Adrenal gland (tissue), 5 donors: ENCODE measurements around the gene AQP12B.

ENCODE experiments used
- CTCF ChIP-seq, 6 experiments: fragments of 450-650 bp in 4 of 6; fragments of 200-600 bp in 2 of 6; sonication (generic) in 1 of 6; IDR thresholded peaks; 1 replicate in 5 of 6; 2 replicates in 1 of 6; pipeline versions ENCODE4 v1.5.1 to v1.8.0; 2016 to 2021; ENCODE audit warnings: antibody characterized with exemption in 6 of 6, mild to moderate bottlenecking in 2 of 6, moderate library complexity in 1 of 6
- POLR2A ChIP-seq, 2 donors: fragments of 450-650 bp; IDR thresholded peaks; one replicate each; pipeline ENCODE4 v1.6.1; 2017; ENCODE audit warnings: antibody characterized with exemption in 2 of 2, mild to moderate bottlenecking in 2 of 2, moderate library complexity in 1 of 2
- donor health status: DM: no; HTN: no; CAD: no.

- TF ChIP-seq CTCF (IDR thresholded peaks at IDR 0.05) (no peak), POLR2A (IDR thresholded peaks at IDR 0.05) (no peak)
Observed at GRCh38 chr2:240626531-240627300, 56.0 kb downstream of the AQP12B start.
